Mammary epithelial cell (primary cell): ENCODE data around the gene F8A2.
"Not testable (repeated sequence)": the region's sequence is repeated elsewhere in the genome, so short reads cannot be mapped to it uniquely, and the experiment has no call there.

Experiments used
- CTCF ChIP-seq, 2 donors: IDR thresholded peaks in 1 of 2; conservative IDR thresholded peaks in 1 of 2; 2 replicates each; pipeline ENCODE4 v1.5.1; 2011 to 2012; ENCODE audit warnings: inconsistent platforms in 2 of 2, low read length in 2 of 2, mild to moderate bottlenecking in 2 of 2, control low read depth in 1 of 2, low read depth in 1 of 2; ENCODE audit not compliant: insufficient read depth in 1 of 2; ENCODE audit errors: extremely low read depth in 1 of 2
- EZH2 ChIP-seq: IDR thresholded peaks from 2 replicates; pipeline ENCODE4 v1.6.1; 2012; ENCODE audit warnings: low read length, inconsistent platforms, borderline replicate concordance

GRCh38 chrX:155335337-155335712 is 46.6 kb upstream of the F8A2 start:
- TF ChIP-seq CTCF (conservative IDR thresholded peaks at IDR 0.05 in 1 of 2, IDR thresholded peaks at IDR 0.05 in 1 of 2; ENCODE audit: extremely low read depth in 1 of 2, insufficient read depth in 1 of 2, low read depth in 1 of 2, low read length in 2 of 2); EZH2: not testable (repeated sequence)
